ENCODE results near the gene STARD5. TPM values are rescaled to one million over a fixed set of nuclear protein-coding genes. Genes with fewer than 3 reads are reported as not detected.

STARD5 gene
- total and polyA plus RNA-seq, 2 experiments from 2014 or later: 3.8 to 10.1 TPM

DNA sequence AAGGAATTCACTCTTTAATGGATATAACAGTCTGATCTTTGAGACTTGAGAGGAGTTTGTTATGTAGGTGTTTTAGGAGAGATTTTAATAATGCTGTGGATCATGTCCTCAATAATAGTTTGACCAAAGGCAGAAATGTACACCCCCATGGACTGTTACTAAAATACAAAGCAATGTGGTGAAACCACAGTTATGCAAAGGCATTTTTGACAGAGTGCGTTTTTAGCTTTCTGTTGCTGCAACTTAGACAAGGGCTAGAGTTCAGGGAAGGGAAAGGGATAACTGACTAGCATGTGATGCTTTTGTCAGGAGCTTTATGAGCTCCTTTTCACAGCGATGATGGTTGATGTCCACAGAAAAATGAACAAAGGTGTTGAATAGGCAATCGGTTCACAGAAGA lies 3.6 kb upstream of the STARD5 start:
- no peaks in the 10 kb centered on the region; the same call in 2 of the 3 replicates for H3K9me3 Mint-ChIP-seq
- no peak overlapping the region for H3K4me3 Mint-ChIP-seq
- H3K36me3 Mint-ChIP-seq (ENCODE audit: low read depth): no peaks in the 10 kb centered on the region
- H3K27me3 Mint-ChIP-seq (ENCODE audit: insufficient read depth, low read depth, poor library complexity): peaks cover 14% of the 10 kb centered on the region
- Histone ChIP-seq H3K4me1 (ENCODE audit: insufficient read depth) (no peaks in the 10 kb centered on the region), H3K4me3 (no peak overlapping the region), H3K4me2 (no peak overlapping the region), H3K27me3 (ENCODE audit: insufficient read depth) (no peaks in the 10 kb centered on the region), H3K79me2 (replicated peaks; ENCODE audit: insufficient read depth) (no peaks in the 10 kb centered on the region), H3K9me2 (ENCODE audit: insufficient read depth) (no peaks in the 10 kb centered on the region), H4K20me1 (replicated peaks; ENCODE audit: insufficient read depth) (no peaks in the 10 kb centered on the region), H3K27ac (ENCODE audit: low read depth) (no peak overlapping the region), H3F3A (replicated peaks; ENCODE audit: low read depth) (no peaks in the 10 kb centered on the region), H3K36me3 (ENCODE audit: insufficient read depth) (no peaks in the 10 kb centered on the region), H2AFZ (no peak overlapping the region)
- no peak for DNase-seq (ENCODE audit: low spot score)
- H3K4me1 Mint-ChIP-seq: peaks cover 7% of the 10 kb centered on the region; the same call in 1 of the 3 replicates
- no peak for ATAC-seq
- TF ChIP-seq NANOG (IDR thresholded peaks at IDR 0.05; ENCODE audit: borderline replicate concordance) (no peak), STAT1 (IDR thresholded peaks at IDR 0.05; ENCODE audit: unreplicated experiment) (no peak), ZNF331 (CRISPR knock-in tag; IDR thresholded peaks at IDR 0.05; ENCODE audit: low read depth) (no peak), JUNB (IDR thresholded peaks at IDR 0.05; ENCODE audit: unreplicated experiment) (no peak)
- TF ChIP-seq, protein P1, sequence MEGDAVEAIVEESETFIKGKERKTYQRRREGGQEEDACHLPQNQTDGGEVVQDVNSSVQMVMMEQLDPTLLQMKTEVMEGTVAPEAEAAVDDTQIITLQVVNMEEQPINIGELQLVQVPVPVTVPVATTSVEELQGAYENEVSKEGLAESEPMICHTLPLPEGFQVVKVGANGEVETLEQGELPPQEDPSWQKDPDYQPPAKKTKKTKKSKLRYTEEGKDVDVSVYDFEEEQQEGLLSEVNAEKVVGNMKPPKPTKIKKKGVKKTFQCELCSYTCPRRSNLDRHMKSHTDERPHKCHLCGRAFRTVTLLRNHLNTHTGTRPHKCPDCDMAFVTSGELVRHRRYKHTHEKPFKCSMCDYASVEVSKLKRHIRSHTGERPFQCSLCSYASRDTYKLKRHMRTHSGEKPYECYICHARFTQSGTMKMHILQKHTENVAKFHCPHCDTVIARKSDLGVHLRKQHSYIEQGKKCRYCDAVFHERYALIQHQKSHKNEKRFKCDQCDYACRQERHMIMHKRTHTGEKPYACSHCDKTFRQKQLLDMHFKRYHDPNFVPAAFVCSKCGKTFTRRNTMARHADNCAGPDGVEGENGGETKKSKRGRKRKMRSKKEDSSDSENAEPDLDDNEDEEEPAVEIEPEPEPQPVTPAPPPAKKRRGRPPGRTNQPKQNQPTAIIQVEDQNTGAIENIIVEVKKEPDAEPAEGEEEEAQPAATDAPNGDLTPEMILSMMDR (conservative IDR thresholded peaks at IDR 0.05; ENCODE audit: low read depth in 2 of 2): no peak
- TF ChIP-seq, protein P2, sequence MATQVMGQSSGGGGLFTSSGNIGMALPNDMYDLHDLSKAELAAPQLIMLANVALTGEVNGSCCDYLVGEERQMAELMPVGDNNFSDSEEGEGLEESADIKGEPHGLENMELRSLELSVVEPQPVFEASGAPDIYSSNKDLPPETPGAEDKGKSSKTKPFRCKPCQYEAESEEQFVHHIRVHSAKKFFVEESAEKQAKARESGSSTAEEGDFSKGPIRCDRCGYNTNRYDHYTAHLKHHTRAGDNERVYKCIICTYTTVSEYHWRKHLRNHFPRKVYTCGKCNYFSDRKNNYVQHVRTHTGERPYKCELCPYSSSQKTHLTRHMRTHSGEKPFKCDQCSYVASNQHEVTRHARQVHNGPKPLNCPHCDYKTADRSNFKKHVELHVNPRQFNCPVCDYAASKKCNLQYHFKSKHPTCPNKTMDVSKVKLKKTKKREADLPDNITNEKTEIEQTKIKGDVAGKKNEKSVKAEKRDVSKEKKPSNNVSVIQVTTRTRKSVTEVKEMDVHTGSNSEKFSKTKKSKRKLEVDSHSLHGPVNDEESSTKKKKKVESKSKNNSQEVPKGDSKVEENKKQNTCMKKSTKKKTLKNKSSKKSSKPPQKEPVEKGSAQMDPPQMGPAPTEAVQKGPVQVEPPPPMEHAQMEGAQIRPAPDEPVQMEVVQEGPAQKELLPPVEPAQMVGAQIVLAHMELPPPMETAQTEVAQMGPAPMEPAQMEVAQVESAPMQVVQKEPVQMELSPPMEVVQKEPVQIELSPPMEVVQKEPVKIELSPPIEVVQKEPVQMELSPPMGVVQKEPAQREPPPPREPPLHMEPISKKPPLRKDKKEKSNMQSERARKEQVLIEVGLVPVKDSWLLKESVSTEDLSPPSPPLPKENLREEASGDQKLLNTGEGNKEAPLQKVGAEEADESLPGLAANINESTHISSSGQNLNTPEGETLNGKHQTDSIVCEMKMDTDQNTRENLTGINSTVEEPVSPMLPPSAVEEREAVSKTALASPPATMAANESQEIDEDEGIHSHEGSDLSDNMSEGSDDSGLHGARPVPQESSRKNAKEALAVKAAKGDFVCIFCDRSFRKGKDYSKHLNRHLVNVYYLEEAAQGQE (IDR thresholded peaks at IDR 0.05; ENCODE audit: unreplicated experiment): no peak
- H3K27ac Mint-ChIP-seq: no peak overlapping the region

DNA sequence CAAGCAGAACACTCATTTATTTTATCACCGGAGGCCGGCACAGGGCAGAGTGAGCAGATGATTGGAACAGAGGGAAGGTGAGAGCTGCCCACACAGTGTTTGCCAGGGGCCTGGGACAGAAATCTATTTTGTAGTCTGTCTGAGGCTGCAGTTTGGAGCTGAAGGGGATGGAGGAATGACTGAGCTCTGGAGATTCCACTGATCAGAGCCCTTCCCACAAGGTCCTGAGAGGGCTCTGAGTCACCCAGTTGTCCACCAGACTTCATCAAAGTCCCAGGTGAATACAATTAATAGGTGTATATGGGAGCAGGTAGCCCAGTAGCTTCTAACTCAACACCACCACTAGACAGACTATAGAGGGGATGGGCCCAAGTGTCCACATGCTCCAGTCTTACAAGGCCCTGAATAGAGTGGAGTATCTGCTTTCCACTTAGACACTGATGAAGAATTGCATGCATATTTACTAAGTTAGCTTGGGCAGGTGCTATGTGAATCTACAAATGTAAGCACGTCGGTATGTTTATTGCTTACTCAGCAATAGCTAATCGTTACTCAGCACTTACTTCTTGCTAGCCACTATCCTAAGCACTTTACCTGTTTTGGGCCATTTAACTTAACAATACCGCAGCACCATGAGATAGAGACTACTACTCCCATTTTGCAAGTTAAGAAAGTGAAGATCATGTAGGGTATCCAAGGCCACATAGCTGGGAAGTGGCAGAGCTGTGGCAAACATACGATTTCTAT lies 2.7 kb upstream of the STARD5 start:
- H3K27ac Mint-ChIP-seq: no peak overlapping the region
- H3K27me3 Mint-ChIP-seq (ENCODE audit: insufficient read depth, low read depth, poor library complexity): peaks cover 13% of the 10 kb centered on the region
- H3K36me3 ChIP-seq (ENCODE audit: insufficient read depth): no peaks in the 10 kb centered on the region
- ATAC-seq (no peak), DNase-seq (ENCODE audit: low spot score) (no peak)
- H3K4me1 Mint-ChIP-seq: peaks cover 10% of the 10 kb centered on the region; the same call in 1 of the 3 replicates
- no peaks in the 10 kb centered on the region for H3F3A ChIP-seq (replicated peaks; ENCODE audit: low read depth)
- H3K4me2 ChIP-seq: no peak overlapping the region
- no peak overlapping the region for H3K4me3 ChIP-seq
- no peak overlapping the region for H3K27ac ChIP-seq (ENCODE audit: low read depth)
- no peaks in the 10 kb centered on the region for H3K36me3 Mint-ChIP-seq (ENCODE audit: low read depth)
- no peaks in the 10 kb centered on the region for H4K20me1 ChIP-seq (replicated peaks; ENCODE audit: insufficient read depth)
- no peaks in the 10 kb centered on the region; the same call in 2 of the 3 replicates for H3K9me3 Mint-ChIP-seq
- H3K79me2 ChIP-seq (replicated peaks; ENCODE audit: insufficient read depth): no peaks in the 10 kb centered on the region
- H3K4me1 ChIP-seq (ENCODE audit: insufficient read depth): no peaks in the 10 kb centered on the region
- H2AFZ ChIP-seq: no peak overlapping the region
- no peak overlapping the region for H3K4me3 Mint-ChIP-seq
- H3K9me2 ChIP-seq (ENCODE audit: insufficient read depth): no peaks in the 10 kb centered on the region
- H3K27me3 ChIP-seq (ENCODE audit: insufficient read depth): no peaks in the 10 kb centered on the region
- no peak for TF ChIP-seq ZNF331 (CRISPR knock-in tag; IDR thresholded peaks at IDR 0.05; ENCODE audit: low read depth)
- TF ChIP-seq EZH2phosphoT487 (IDR thresholded peaks at IDR 0.05; ENCODE audit: unreplicated experiment): no peak
- no peak for TF ChIP-seq ZNF114 (CRISPR knock-in tag; IDR thresholded peaks at IDR 0.05)
- no peak for TF ChIP-seq STAT1 (IDR thresholded peaks at IDR 0.05; ENCODE audit: unreplicated experiment)
- TF ChIP-seq, protein P1 (conservative IDR thresholded peaks at IDR 0.05; ENCODE audit: low read depth in 2 of 2): no peak

Measured in GM23338 (cell line).